Neural cell (in vitro differentiated cells): Measurements from ENCODE around the gene P2RY11. TPM values are rescaled to one million over a fixed set of nuclear protein-coding genes. Genes with fewer than 3 reads are reported as not detected.

Experiments used
- H2AFZ ChIP-seq: fragments of 200-600, 300-800 bp; sonication (generic), shearing (Covaris generic); 2 replicates; pipeline ENCODE4 v1.6.0; 2014; ENCODE audit warnings: low read depth, mild to moderate bottlenecking, antibody characterized with exemption, low read length, moderate library complexity
- H3F3A ChIP-seq: fragments of 200-600 bp; shearing (Covaris generic); 2 replicates; pipeline ENCODE4 v1.6.1; 2016; ENCODE audit warnings: mild to moderate bottlenecking, moderate library complexity, mixed read lengths, antibody characterized with exemption, low read length; ENCODE audit not compliant: insufficient read depth, poor library complexity, severe bottlenecking
- H3K27ac ChIP-seq: fragments of 200-600, 300-800 bp; sonication (generic), shearing (Covaris generic); 2 replicates; pipeline ENCODE4 v1.5.1; 2014; ENCODE audit warnings: mild to moderate bottlenecking, low read length, moderate library complexity
- H3K27me3 ChIP-seq: fragments of 300-800, 200-600 bp; sonication (generic), shearing (Covaris generic); 2 replicates; pipeline ENCODE4 v1.6.0; 2014; ENCODE audit warnings: mild to moderate bottlenecking, low read depth, low read length, moderate library complexity; ENCODE audit not compliant: insufficient read depth
- H3K36me3 ChIP-seq: fragments of 300-800, 200-600 bp; sonication (generic), shearing (Covaris generic); 2 replicates; pipeline ENCODE4 v1.5.1; 2014; ENCODE audit warnings: mild to moderate bottlenecking, antibody characterized with exemption, low read length, moderate library complexity; ENCODE audit not compliant: insufficient read depth
- H3K4me2 ChIP-seq: fragments of 300-800, 200-600 bp; sonication (generic), shearing (Covaris generic); 2 replicates; pipeline ENCODE4 v1.6.0; 2014; ENCODE audit warnings: mild to moderate bottlenecking, low read length
- H3K4me3 ChIP-seq: fragments of 300-800, 200-600 bp; sonication (generic), shearing (Covaris generic); 2 replicates; pipeline ENCODE4 v1.5.1; 2014; ENCODE audit warnings: mild to moderate bottlenecking, low read length, moderate library complexity
- H3K79me2 ChIP-seq: fragments of 200-600 bp; shearing (Covaris generic); replicated peaks from 2 replicates; pipeline ENCODE4 v1.6.0; 2014; ENCODE audit warnings: mild to moderate bottlenecking, low read length, moderate library complexity; ENCODE audit not compliant: insufficient read depth
- H3K9ac ChIP-seq: fragments of 300-800, 200-600 bp; sonication (generic), shearing (Covaris generic); 2 replicates; pipeline ENCODE4 v1.6.1; 2016; ENCODE audit warnings: mild to moderate bottlenecking, low read length, mixed read lengths
- H3K9me2 ChIP-seq: fragments of 200-600 bp; shearing (Covaris generic); 2 replicates; pipeline ENCODE4 v1.6.1; 2016; ENCODE audit warnings: mild to moderate bottlenecking, low read length, mixed read lengths; ENCODE audit not compliant: insufficient read depth
- H3K9me3 ChIP-seq: fragments of 200-600, 300-800 bp; sonication (generic), shearing (Covaris generic); 2 replicates; pipeline ENCODE4 v1.6.1; 2016; ENCODE audit warnings: mild to moderate bottlenecking, mixed run types, low read length, moderate library complexity, mixed read lengths
- H4K20me1 ChIP-seq: fragments of 200-600 bp; shearing (Covaris generic); 2 replicates; pipeline ENCODE4 v1.6.1; 2016; ENCODE audit warnings: mild to moderate bottlenecking, mixed run types; ENCODE audit not compliant: insufficient read depth
- EP300 ChIP-seq: fragments of 450-650 bp; conservative IDR thresholded peaks from 2 replicates; pipeline ENCODE4 v1.6.1; 2014; ENCODE audit warnings: antibody characterized with exemption, mild to moderate bottlenecking, moderate library complexity; ENCODE audit not compliant: poor library complexity, severe bottlenecking
- EZH2 ChIP-seq: fragments of 200-600, 300-800 bp; shearing (Covaris generic), sonication (generic); IDR thresholded peaks from 2 replicates; pipeline ENCODE4 v1.6.1; 2014; ENCODE audit warnings: antibody characterized with exemption, low read length, borderline replicate concordance, mild to moderate bottlenecking; ENCODE audit not compliant: insufficient read depth, poor library complexity, severe bottlenecking
- MXI1 ChIP-seq: fragments of 450-650 bp; conservative IDR thresholded peaks from 2 replicates; pipeline ENCODE4 v1.6.1; 2014; ENCODE audit warnings: antibody characterized with exemption, mild to moderate bottlenecking; ENCODE audit not compliant: poor library complexity, severe bottlenecking
- POLR2AphosphoS5 ChIP-seq: IDR thresholded peaks from 2 replicates; pipeline ENCODE4 v1.6.1; 2012
- RAD21 ChIP-seq: fragments of 450-650 bp; conservative IDR thresholded peaks from 2 replicates; pipeline ENCODE4 v1.6.1; 2014; ENCODE audit warnings: antibody characterized with exemption, mild to moderate bottlenecking, moderate library complexity
- SMC3 ChIP-seq: fragments of 450-650 bp; conservative IDR thresholded peaks from 2 replicates; pipeline ENCODE4 v1.6.1; 2014; ENCODE audit warnings: antibody characterized with exemption, mild to moderate bottlenecking, moderate library complexity; ENCODE audit not compliant: poor library complexity
- TAF1 ChIP-seq: IDR thresholded peaks from 2 replicates; pipeline ENCODE4 v1.6.1; 2012; ENCODE audit warnings: low read depth
- polyA plus RNA-seq: library from polyadenylated mRNA; depleted of rRNA; stranded (reverse); fragments of >200 nt; gene quantifications from 2 replicates; pipeline ENCODE4 v1.2.3, GENCODE V29; 2014
- TF ChIP-seq, protein P1 (sequence below): IDR thresholded peaks from 2 replicates; pipeline ENCODE4 v1.6.1; 2012; ENCODE audit warnings: borderline replicate concordance
- TF ChIP-seq, protein P2 (sequence below): fragments of 450-650 bp; IDR thresholded peaks from 2 replicates; pipeline ENCODE4 v1.5.1; 2014; ENCODE audit warnings: antibody characterized with exemption, mild to moderate bottlenecking, moderate library complexity; ENCODE audit not compliant: poor library complexity, severe bottlenecking

P2RY11 gene
- polyA plus RNA-seq, 1 donor from 2014 or later, result 5.4 TPM

DNA sequence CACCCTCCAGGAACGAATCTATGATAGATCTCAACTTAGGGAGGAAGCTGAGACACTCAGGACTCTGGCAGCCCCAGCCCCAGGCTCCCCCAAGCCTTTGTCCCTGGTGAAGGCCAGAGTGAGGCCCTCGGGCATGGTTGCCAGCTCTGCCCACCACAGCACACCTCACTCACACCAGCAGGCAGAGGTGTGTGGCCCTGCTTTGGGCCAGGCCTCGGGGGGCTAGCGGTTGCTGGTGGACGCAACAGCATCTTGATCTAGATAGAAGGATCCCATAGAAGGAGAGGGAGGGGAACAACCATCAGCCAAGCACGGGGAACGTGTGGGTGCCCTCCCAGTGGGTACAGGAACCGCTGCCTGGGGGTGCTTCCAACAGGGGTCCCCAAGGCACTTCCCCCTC lies 46.6 kb downstream of the P2RY11 start:
- Histone ChIP-seq H3F3A (no peaks in the 10 kb centered on the region), H2AFZ (no peak overlapping the region), H3K4me2 (no peak overlapping the region), H3K27ac (no peak overlapping the region), H3K27me3 (no peaks in the 10 kb centered on the region), H3K79me2 (no peaks in the 10 kb centered on the region), H3K4me3 (no peak overlapping the region), H3K9ac (no peak overlapping the region), H3K36me3 (no peaks in the 10 kb centered on the region), H3K9me3 (no peaks in the 10 kb centered on the region), H4K20me1 (no peaks in the 10 kb centered on the region), H3K9me2 (no peaks in the 10 kb centered on the region)
- TF ChIP-seq TAF1, result no peak
- TF ChIP-seq RAD21, result no peak
- no peak for TF ChIP-seq EP300
- TF ChIP-seq, protein P1, sequence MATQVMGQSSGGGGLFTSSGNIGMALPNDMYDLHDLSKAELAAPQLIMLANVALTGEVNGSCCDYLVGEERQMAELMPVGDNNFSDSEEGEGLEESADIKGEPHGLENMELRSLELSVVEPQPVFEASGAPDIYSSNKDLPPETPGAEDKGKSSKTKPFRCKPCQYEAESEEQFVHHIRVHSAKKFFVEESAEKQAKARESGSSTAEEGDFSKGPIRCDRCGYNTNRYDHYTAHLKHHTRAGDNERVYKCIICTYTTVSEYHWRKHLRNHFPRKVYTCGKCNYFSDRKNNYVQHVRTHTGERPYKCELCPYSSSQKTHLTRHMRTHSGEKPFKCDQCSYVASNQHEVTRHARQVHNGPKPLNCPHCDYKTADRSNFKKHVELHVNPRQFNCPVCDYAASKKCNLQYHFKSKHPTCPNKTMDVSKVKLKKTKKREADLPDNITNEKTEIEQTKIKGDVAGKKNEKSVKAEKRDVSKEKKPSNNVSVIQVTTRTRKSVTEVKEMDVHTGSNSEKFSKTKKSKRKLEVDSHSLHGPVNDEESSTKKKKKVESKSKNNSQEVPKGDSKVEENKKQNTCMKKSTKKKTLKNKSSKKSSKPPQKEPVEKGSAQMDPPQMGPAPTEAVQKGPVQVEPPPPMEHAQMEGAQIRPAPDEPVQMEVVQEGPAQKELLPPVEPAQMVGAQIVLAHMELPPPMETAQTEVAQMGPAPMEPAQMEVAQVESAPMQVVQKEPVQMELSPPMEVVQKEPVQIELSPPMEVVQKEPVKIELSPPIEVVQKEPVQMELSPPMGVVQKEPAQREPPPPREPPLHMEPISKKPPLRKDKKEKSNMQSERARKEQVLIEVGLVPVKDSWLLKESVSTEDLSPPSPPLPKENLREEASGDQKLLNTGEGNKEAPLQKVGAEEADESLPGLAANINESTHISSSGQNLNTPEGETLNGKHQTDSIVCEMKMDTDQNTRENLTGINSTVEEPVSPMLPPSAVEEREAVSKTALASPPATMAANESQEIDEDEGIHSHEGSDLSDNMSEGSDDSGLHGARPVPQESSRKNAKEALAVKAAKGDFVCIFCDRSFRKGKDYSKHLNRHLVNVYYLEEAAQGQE, result no peak
- TF ChIP-seq POLR2AphosphoS5, result no peak
- TF ChIP-seq, protein P2, sequence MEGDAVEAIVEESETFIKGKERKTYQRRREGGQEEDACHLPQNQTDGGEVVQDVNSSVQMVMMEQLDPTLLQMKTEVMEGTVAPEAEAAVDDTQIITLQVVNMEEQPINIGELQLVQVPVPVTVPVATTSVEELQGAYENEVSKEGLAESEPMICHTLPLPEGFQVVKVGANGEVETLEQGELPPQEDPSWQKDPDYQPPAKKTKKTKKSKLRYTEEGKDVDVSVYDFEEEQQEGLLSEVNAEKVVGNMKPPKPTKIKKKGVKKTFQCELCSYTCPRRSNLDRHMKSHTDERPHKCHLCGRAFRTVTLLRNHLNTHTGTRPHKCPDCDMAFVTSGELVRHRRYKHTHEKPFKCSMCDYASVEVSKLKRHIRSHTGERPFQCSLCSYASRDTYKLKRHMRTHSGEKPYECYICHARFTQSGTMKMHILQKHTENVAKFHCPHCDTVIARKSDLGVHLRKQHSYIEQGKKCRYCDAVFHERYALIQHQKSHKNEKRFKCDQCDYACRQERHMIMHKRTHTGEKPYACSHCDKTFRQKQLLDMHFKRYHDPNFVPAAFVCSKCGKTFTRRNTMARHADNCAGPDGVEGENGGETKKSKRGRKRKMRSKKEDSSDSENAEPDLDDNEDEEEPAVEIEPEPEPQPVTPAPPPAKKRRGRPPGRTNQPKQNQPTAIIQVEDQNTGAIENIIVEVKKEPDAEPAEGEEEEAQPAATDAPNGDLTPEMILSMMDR, result no peak
- TF ChIP-seq SMC3, result no peak
- no peak for TF ChIP-seq EZH2

DNA sequence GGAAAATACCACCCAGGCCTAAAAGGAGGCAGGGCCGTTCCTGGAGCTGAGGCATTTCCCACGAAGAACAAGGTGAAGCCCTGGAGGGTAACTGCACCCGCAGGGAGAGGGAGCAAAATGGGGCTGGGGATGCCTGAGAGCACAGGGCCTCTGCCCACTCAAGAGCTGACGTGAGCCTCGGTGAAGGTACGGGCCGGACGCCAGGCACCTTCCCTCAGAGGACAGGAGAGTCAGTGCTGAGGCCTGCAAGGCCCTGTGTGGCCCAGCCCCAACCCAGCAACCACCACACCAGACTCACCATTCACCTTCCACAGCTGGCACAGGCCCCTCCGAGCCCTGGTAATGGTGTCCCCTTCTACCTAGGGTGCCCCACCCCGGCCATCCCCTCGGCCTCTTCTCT lies 47.0 kb downstream of the P2RY11 start:
- Histone ChIP-seq H3K27ac (no peak overlapping the region), H3K9me3 (no peaks in the 10 kb centered on the region), H2AFZ (no peak overlapping the region), H3K9me2 (no peaks in the 10 kb centered on the region), H3K27me3 (no peaks in the 10 kb centered on the region), H4K20me1 (no peaks in the 10 kb centered on the region), H3K36me3 (no peaks in the 10 kb centered on the region), H3K4me2 (no peak overlapping the region), H3K4me3 (no peak overlapping the region), H3K9ac (no peak overlapping the region), H3F3A (no peaks in the 10 kb centered on the region), H3K79me2 (no peaks in the 10 kb centered on the region)
- no peak for TF ChIP-seq POLR2AphosphoS5
- TF ChIP-seq, protein P1, result no peak
- TF ChIP-seq, protein P2, result no peak
- no peak for TF ChIP-seq SMC3
- TF ChIP-seq EZH2, result no peak
- TF ChIP-seq RAD21, result no peak
- no peak for TF ChIP-seq EP300
- no peak for TF ChIP-seq TAF1
- TF ChIP-seq MXI1, result no peak
